Measurements from ENCODE around the gene ZNF212.

Gene ZNF212

GRCh38 chr7:149239345-149240143 is at the start of gene ZNF212:
Gene ZNF212 (plus strand): TSS chr7:149239651. CDS start chr7:149239779, 128 bp downstream.
- peak; percentile 93 for DNase-seq

DNA sequence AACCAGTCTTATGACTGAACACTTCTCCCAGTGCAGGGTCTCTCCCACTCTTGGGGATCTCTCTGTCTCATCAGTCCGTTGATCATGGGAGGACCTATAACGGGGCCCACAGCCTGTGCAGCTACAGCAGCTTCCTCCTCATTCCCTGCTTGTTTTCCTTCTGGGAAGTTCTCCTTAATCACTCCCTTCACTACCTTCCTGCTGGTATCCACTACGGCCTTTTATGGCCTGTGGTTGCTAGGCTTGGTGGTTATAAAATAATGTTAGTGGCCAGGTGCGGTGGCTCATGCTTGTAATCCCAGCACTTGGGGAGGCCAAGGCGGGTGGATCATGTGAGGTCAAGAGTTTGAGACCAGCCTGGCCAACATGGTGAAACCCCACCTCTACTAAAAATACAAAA is 47.6 kb upstream of the ZNF212 start:
- DNase-seq, result no peak

GRCh38 chr7:149194799-149195179 is 44.7 kb upstream of the ZNF212 start:
- DNase-seq, result no peak

GRCh38 chr7:149195180-149196150 is 44.0 kb upstream of the ZNF212 start, which contains the start of gene ZNF282:
Gene ZNF282 (plus strand): TSS chr7:149195546. CDS start chr7:149195590, 44 bp downstream.
- DNase-seq, result peak; percentile 89

DNA sequence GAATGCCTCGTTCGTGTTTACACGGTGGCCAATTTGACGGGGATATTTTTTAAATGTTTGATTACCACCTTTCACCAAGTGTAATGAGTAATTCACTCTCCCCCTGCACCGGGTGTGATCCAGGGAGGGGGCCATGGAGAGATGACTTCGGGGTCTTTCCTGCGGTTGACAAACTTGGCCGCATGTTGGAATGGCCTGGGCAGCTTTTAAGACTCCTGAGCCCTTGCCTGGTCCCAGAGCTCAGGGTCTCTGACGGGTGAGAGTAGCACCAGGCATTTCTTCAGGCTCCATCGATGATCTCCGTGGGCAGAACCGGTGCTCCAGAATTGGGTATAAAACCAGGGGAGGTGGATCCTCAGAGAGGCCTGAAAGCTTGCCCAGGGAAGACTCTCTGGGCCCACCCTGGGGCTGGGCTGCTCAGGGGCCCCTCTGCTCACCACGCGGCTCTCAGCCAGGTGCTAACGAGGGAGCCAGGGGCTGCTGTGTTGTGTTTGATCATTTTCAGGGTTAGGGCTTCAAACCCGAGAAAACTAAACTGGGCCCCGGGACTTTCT is 43.2 kb upstream of the ZNF212 start:
- DNase-seq, result no peak

GRCh38 chr7:149196705-149197171 is 42.7 kb upstream of the ZNF212 start:
- DNase-seq, result no peak

GRCh38 chr7:149197675-149198074 is 41.8 kb upstream of the ZNF212 start:
- no peak for DNase-seq

- DNase-seq, result no peak
Observed at GRCh38 chr7:149198161-149198816, 41.2 kb upstream of the ZNF212 start.

GRCh38 chr7:149199234-149199995 is 40.0 kb upstream of the ZNF212 start:
- DNase-seq, result no peak

- DNase-seq, result no peak
Observed at GRCh38 chr7:149202831-149203231, 36.6 kb upstream of the ZNF212 start.

- no peak for DNase-seq
Observed at GRCh38 chr7:149205690-149206381, 33.6 kb upstream of the ZNF212 start.

GRCh38 chr7:149207324-149208035 is 32.0 kb upstream of the ZNF212 start:
- DNase-seq, result no peak

DNA sequence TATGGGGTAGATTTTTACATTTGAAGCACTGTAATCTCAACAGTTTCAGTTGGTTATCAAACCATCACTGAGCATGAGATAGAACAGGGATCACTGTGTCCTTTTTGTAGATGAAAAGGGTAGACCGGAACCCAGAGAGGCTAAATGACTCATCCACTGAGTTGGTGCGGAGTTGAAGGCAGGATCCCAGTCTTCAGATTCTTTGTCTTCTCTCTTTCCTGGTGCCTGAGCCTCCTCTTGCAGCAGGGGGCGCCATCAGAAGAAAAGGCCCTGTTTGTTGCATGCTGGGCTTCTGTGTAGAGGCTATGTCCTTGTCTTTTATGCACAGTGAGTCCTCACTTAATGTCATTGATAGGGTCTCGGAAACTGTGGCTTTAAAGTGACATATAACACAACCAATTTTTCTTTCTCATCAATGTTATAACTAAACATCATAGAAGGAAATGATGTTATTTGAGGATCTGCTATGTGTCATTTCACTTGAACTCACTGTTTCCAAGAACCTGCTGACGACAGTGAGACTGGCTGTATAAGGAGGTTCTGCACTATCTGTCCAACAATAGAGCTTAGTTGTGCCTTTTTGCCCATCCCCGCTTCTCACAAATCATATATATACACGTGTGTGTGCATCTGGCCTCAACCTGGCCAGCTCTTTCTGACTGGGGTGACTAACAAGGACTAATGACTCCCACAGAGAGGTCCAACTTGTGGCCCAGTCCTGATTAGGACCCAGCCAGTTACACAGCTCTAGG is 29.8 kb upstream of the ZNF212 start:
- no peak for DNase-seq

DNA sequence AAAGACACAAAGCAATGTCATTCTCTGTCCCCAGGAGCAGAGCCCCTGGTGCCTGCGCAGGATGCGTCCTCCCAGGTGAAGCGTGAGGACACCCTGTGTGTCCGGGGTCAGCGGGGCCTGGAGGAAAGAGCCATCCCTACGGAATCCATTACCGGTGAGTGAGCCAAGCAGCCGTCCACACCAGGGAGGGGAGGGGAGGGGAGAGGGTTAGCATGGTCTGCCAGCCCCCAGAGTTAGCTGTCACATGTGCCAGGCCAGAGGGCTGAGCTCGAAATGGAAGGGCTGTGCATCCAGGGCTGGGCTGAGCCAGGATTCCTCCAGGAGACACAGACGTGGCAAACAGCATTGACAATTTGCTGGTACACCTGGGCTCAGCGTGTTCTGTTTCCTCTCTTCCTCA is 28.9 kb upstream of the ZNF212 start:
- no peak for DNase-seq

DNA sequence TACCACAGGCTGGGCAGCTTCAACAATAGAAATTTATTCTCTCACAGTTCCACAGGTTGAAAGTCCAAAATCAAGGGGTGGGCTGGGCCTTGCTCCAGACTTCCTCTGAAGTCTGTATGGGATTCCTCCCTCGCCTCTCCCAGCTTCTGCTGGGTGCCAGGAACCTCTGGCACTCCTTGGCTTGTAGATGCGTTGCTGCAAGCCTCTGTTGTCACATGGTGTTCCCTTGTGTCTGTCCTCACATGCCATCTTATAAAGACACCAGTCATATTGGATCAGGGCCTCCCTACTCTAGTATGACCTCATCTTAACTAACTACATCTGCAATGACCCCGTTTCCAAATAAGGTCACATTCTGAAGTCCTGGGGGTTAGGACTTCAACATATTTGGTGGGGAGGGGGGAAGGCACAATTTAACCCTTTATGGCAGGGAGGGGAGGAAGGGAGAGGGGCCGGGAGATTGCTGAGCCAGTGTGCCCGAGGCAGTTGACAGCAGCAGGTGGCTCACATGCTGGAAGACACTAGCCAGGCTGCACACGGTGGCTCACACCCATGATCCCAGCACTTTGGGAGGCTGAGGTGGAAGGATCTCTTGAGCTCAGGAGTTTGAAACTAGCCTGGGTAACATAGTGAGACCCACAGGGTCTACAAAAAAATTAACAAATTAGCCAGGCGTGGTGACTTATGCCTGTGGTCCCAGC is 25.3 kb upstream of the ZNF212 start:
- no peak for DNase-seq

DNA sequence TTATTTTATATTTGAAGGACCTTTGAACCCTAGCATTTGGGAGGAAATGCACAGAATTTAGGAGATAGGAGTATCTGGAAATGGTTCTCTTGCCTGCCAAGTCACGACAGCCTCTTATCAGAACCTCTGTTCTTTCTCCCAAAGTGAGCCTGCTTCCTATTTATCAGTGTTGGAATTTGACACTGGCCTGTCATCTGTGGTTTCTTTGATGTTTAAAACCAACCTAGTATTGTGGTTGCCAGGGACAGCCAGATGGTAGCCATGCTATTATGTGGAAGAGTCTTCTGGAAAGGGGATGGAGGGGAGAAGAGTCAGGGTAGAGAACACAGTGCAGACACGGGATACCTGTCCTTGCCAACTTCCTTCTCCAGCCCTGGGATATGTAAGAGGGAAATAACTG is 23.0 kb upstream of the ZNF212 start:
- DNase-seq, result no peak

DNA sequence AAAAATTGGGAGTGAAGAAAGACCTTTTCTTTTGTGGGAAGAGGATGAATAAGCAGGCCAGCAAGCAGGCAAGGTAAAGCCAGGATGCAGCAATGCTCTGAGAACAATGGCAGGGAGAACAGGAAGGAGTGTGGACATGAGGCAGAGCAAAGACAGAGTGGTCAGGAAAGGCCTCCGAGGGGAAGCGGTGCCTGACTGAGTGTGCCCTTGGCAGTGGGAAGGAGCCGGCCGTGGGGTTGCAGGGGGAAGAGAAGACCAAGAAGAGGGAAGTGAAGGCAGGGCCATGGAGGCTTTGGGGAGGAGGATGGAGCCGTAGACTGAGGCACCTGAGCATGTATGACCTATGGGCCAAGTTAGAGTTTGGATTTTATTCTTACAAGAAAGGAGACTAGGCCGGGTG is 21.9 kb upstream of the ZNF212 start:
- DNase-seq, result no peak

GRCh38 chr7:149218469-149219420 is 20.7 kb upstream of the ZNF212 start:
- DNase-seq, result no peak

Data from midbrain (tissue), 1 donor.